ENCODE data around the gene DYNC1H1. TPM values are rescaled to one million over a fixed set of nuclear protein-coding genes. Genes with fewer than 3 reads are reported as not detected.

DYNC1H1 gene
- total RNA-seq, 1 donor from 2014 or later: 591 TPM

GRCh38 chr14:102086709-102086971 lies 122.3 kb downstream of the DYNC1H1 start:
- H3K79me2 ChIP-seq (ENCODE audit: insufficient read depth, low read length): peaks cover 57% of the 10 kb centered on the region
- Mint-ChIP-seq H3K27me3 (ENCODE audit: low read depth, unreplicated experiment) (no peaks in the 10 kb centered on the region), H3K27ac (ENCODE audit: unreplicated experiment) (peak overlapping the region; percentile 18), H3K4me3 (ENCODE audit: unreplicated experiment) (peak overlapping the region; percentile 80), H3K9me3 (ENCODE audit: unreplicated experiment) (no peaks in the 10 kb centered on the region), H3K4me1 (ENCODE audit: low read depth, unreplicated experiment) (peaks cover 30% of the 10 kb centered on the region), H3K36me3 (ENCODE audit: low read depth, unreplicated experiment) (peaks cover 18% of the 10 kb centered on the region)
- peak overlapping the region; percentile 97 for H3K9ac ChIP-seq (ENCODE audit: low read length)
- TF ChIP-seq CTCF (IDR thresholded peaks at IDR 0.05; ENCODE audit: insufficient read depth, low read depth, low read length) (no peak), EZH2 (IDR thresholded peaks at IDR 0.05; ENCODE audit: insufficient read depth, low read length) (no peak)
- no peaks in the 10 kb centered on the region for H3K27me3 ChIP-seq (ENCODE audit: insufficient read depth, low read length)
- peaks cover 49% of the 10 kb centered on the region for H4K20me1 ChIP-seq (ENCODE audit: insufficient read depth, low read length)
- DNase-seq (ENCODE audit: low read depth) (no peak), FAIRE-seq (no peak)
- no peaks in the 10 kb centered on the region for H3K9me3 ChIP-seq (ENCODE audit: insufficient read depth, low read depth, low read length)
- peaks cover 35% of the 10 kb centered on the region for H3K4me1 ChIP-seq (ENCODE audit: insufficient read depth, low read length)
- H3K4me2 ChIP-seq (ENCODE audit: low read length): peak overlapping the region; percentile 96
- H3K4me3 ChIP-seq (ENCODE audit: insufficient read depth, low read depth, low read length): peak overlapping the region; percentile 93
- peak overlapping the region; percentile 79 for H3K27ac ChIP-seq (ENCODE audit: low read depth, low read length)
- peaks cover 44% of the 10 kb centered on the region for H3K36me3 ChIP-seq (ENCODE audit: insufficient read depth, low read length)
- no peak overlapping the region for H2AFZ ChIP-seq (ENCODE audit: low read depth, low read length)

GRCh38 chr14:102086972-102087761 lies 122.8 kb downstream of the DYNC1H1 start, which contains the start of gene HSP90AA1:
Gene HSP90AA1 (minus strand): TSS chr14:102087044. CDS start chr14:102086378, 666 bp downstream.
- Histone ChIP-seq H2AFZ (ENCODE audit: low read depth, low read length) (peak within 1 kb of the TSS; percentile 90), H4K20me1 (ENCODE audit: insufficient read depth, low read length) (peaks cover 44% of the 10 kb centered on the region), H3K9me3 (ENCODE audit: insufficient read depth, low read depth, low read length) (no peaks in the 10 kb centered on the region), H3K4me2 (ENCODE audit: low read length) (peak within 1 kb of the TSS; percentile 96), H3K4me3 (ENCODE audit: insufficient read depth, low read depth, low read length) (peak within 1 kb of the TSS; percentile 93), H3K36me3 (ENCODE audit: insufficient read depth, low read length) (peaks cover 39% of the 10 kb centered on the region), H3K79me2 (ENCODE audit: insufficient read depth, low read length) (peaks cover 52% of the 10 kb centered on the region), H3K4me1 (ENCODE audit: insufficient read depth, low read length) (peaks cover 35% of the 10 kb centered on the region), H3K27ac (ENCODE audit: low read depth, low read length) (peak within 1 kb of the TSS; percentile 94), H3K9ac (ENCODE audit: low read length) (peak within 1 kb of the TSS; percentile 97), H3K27me3 (ENCODE audit: insufficient read depth, low read length) (no peaks in the 10 kb centered on the region)
- peak within 1 kb of the TSS; percentile 95 for H3K4me3 Mint-ChIP-seq (ENCODE audit: unreplicated experiment)
- peaks cover 14% of the 10 kb centered on the region for H3K36me3 Mint-ChIP-seq (ENCODE audit: low read depth, unreplicated experiment)
- H3K4me1 Mint-ChIP-seq (ENCODE audit: low read depth, unreplicated experiment): peaks cover 26% of the 10 kb centered on the region
- H3K27me3 Mint-ChIP-seq (ENCODE audit: low read depth, unreplicated experiment): no peaks in the 10 kb centered on the region
- peak within 1 kb of the TSS; percentile 72 for H3K27ac Mint-ChIP-seq (ENCODE audit: unreplicated experiment)
- TF ChIP-seq CTCF (IDR thresholded peaks at IDR 0.05; ENCODE audit: insufficient read depth, low read depth, low read length) (no peak), EZH2 (IDR thresholded peaks at IDR 0.05; ENCODE audit: insufficient read depth, low read length) (no peak)
- DNase-seq (ENCODE audit: low read depth) (peak; percentile 72), FAIRE-seq (no peak)
- H3K9me3 Mint-ChIP-seq (ENCODE audit: unreplicated experiment): no peaks in the 10 kb centered on the region

GRCh38 chr14:102087762-102088011 lies 123.3 kb downstream of the DYNC1H1 start:
- Histone ChIP-seq H3K79me2 (ENCODE audit: insufficient read depth, low read length) (peaks cover 47% of the 10 kb centered on the region), H3K27me3 (ENCODE audit: insufficient read depth, low read length) (no peaks in the 10 kb centered on the region), H3K4me3 (ENCODE audit: insufficient read depth, low read depth, low read length) (peak overlapping the region; percentile 73), H3K9me3 (ENCODE audit: insufficient read depth, low read depth, low read length) (no peaks in the 10 kb centered on the region), H4K20me1 (ENCODE audit: insufficient read depth, low read length) (peaks cover 38% of the 10 kb centered on the region), H3K9ac (ENCODE audit: low read length) (peak overlapping the region; percentile 97), H3K36me3 (ENCODE audit: insufficient read depth, low read length) (peaks cover 33% of the 10 kb centered on the region), H3K4me2 (ENCODE audit: low read length) (peak overlapping the region; percentile 96), H3K4me1 (ENCODE audit: insufficient read depth, low read length) (peaks cover 35% of the 10 kb centered on the region), H2AFZ (ENCODE audit: low read depth, low read length) (peak overlapping the region; percentile 90), H3K27ac (ENCODE audit: low read depth, low read length) (peak overlapping the region; percentile 94)
- H3K4me3 Mint-ChIP-seq (ENCODE audit: unreplicated experiment): peak overlapping the region; percentile 79
- no peak for FAIRE-seq
- peaks cover 14% of the 10 kb centered on the region for H3K36me3 Mint-ChIP-seq (ENCODE audit: low read depth, unreplicated experiment)
- DNase-seq (ENCODE audit: low read depth): no peak
- TF ChIP-seq EZH2 (IDR thresholded peaks at IDR 0.05; ENCODE audit: insufficient read depth, low read length): no peak
- TF ChIP-seq CTCF (IDR thresholded peaks at IDR 0.05; ENCODE audit: insufficient read depth, low read depth, low read length): no peak
- no peaks in the 10 kb centered on the region for H3K9me3 Mint-ChIP-seq (ENCODE audit: unreplicated experiment)
- peak overlapping the region; percentile 62 for H3K27ac Mint-ChIP-seq (ENCODE audit: unreplicated experiment)
- H3K27me3 Mint-ChIP-seq (ENCODE audit: low read depth, unreplicated experiment): no peaks in the 10 kb centered on the region
- peaks cover 26% of the 10 kb centered on the region for H3K4me1 Mint-ChIP-seq (ENCODE audit: low read depth, unreplicated experiment)

Measured in astrocyte (in vitro differentiated cells and primary cell).